GM18498 (cell line): Measurements from ENCODE around the gene C14orf180.

Experiments used
- ATAC-seq: cut with Tn5 transposase; IDR thresholded peaks from one replicate; pipeline ENCODE4 v1.9.1; 2021; ENCODE audit warnings: mild to moderate bottlenecking, moderate library complexity; ENCODE audit not compliant: unreplicated experiment

The C14orf180 gene

DNA sequence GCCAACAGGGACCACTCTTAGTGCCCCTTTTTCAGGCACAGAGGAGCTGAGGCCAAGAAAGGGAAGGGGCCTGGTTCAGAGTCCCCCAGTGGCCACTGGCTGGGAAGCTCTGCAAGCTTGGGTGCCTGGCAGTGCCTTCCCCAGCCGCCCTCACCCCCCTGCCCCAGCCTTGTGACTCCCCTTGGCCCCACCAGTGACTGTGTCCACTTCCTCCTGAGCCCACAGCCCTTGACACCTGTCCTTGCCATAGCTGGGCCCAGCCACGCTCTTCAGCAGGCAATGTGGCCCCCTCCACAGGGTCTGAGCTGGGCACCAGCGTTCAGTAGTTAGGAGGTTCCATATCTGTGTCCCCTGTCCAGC, 19.0 kb upstream of the C14orf180 start:
- ATAC-seq, result no peak

DNA sequence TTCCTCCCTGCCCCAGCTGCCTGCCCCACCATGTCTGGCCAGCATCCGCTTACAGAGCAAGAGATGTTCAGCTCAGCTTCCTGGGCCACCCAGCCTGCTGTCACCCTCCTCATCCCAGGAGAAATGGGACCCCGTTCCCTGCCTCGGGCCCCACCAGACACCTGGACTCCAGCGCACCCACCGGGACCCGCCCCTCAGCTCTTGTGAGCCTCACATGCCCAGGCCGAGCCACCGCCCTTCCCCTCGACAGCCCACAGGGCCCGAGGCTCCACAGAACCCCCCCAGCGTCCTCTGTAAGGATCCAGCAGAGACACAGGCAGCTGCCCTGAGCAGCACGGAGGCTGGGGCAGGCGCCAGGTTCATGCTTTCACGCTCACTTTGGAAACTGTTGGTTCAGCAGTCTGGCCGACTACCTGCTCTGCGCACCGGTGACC, 18.4 kb upstream of the C14orf180 start:
- ATAC-seq, result no peak

DNA sequence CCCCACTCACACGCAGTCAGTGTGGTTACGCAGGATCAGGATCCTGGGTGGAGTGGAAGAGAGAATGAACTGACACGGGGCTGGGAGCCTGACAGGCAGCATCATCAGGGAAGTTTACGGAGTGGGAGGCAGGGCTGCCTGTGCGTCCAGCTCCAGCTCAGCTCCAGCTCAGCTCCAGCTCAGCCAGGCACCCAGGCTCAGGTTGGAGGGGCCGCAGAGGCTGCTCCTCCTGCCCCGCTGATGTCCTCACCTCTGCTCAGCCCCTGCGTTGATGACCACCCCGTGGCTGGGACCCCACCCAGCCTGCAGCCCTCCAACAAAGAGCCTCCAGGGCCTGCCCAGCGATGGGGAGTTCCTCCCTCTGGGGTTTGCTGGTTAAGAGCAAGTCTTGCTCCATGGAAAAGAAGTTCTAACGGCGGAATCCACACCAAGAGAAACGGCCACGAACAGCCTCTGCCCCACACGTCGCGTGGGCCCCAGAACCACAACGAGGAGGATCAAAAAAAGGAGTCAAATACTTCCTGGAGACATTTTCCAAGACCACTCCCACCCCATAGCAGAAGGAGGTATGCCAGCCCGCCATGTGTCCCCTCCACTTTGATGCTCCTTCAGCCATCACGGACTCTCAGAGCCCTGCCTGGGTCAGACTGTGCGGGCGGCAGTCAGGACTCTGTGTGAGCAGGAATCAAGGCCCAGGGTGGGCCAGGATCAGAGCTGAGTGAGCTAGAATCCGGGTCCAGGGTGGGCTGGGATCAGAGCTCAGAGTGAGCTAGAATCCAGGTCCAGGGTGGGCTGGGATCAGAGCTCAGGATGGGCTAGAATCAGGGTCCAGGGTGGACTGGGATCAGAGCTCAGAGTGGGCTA, 17.7 kb upstream of the C14orf180 start:
- ATAC-seq, result no peak

DNA sequence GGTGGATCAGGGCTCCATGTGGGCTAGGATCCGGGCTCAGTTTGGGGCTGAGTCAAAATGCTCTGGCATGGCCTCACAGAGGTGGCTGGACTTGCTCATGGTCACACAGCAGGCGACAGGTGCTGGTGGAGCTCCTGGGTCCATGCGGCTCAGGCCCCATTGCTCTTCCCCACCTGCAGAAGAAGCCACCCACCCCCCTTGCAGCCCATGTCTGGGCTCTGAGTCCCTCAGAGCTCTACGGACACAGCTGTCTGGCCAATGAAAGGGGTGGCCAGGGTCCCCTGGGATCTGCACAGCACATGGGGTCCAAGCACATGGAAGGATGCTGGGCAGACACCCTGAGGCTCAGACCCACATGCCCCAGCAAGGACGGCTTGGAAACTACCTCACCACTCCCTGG, 17.0 kb upstream of the C14orf180 start:
- ATAC-seq, result no peak

DNA sequence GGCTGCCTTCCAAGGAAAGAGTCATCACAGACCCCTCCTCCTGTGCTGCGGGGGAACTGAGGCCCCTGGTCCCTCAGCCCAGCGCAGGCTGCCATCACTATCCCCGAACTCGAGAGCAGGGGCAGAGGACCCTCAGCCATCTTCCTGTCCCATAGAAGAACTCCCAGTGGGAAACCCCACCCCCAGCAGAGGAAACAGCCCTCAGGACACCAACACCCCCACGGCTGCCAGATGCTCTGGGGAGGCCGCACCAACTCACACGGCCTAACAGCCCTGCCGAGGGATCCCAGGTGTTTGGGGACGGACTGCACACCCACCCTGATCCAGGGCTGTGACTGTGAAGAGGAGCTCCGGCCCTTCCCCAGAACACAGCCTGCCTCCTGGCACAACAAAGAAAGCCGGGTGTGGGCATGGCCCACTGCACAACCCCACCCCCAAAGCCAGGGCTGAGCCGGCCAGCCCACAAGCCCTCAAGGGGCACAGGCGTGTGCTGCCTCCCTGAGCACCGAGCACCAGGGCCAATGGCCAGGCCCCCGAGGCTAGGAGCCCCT, 16.3 kb upstream of the C14orf180 start:
- no peak for ATAC-seq

DNA sequence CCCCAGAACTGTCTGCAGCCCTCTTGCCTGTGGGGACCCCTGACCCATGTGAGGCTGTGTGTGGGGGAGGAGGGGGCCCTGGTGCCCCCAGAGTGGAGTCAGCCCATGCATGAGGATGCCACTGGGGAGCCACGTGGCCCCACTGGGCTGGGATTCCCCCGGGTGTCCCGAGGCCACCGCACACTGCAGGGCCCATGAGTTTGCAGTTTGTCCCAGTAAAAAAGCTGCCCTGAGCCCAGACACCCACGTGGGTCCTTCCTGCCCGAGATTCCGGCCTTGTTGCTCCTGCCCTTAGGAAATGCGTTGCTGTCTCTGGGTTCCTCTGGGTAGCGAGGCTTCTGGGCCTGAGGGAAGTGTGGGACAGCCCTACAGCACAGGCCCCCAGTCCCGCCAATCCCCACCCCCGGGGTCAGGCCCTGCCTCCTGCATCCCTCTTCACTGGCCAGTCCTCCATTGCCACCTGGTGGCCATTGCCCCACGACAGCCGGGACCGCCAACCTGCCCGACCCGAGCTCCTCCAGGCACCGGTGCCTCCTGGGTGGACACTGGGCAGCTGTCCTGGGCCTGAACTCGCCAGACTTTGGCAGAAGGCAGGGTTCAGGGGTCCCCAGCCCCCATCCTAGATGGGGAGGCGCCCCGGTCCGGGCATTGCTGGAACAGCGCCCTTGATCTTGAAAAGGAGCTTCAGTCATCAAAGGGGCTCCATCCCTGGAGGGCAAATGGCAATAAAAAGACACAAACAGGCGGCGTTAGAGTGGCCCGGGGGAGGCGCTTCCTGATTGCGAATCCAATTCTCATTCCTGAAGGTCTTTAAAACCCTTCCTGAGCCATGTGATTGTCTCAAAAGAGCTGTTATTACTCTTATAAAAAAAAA, 15.6 kb upstream of the C14orf180 start:
- no peak for ATAC-seq

DNA sequence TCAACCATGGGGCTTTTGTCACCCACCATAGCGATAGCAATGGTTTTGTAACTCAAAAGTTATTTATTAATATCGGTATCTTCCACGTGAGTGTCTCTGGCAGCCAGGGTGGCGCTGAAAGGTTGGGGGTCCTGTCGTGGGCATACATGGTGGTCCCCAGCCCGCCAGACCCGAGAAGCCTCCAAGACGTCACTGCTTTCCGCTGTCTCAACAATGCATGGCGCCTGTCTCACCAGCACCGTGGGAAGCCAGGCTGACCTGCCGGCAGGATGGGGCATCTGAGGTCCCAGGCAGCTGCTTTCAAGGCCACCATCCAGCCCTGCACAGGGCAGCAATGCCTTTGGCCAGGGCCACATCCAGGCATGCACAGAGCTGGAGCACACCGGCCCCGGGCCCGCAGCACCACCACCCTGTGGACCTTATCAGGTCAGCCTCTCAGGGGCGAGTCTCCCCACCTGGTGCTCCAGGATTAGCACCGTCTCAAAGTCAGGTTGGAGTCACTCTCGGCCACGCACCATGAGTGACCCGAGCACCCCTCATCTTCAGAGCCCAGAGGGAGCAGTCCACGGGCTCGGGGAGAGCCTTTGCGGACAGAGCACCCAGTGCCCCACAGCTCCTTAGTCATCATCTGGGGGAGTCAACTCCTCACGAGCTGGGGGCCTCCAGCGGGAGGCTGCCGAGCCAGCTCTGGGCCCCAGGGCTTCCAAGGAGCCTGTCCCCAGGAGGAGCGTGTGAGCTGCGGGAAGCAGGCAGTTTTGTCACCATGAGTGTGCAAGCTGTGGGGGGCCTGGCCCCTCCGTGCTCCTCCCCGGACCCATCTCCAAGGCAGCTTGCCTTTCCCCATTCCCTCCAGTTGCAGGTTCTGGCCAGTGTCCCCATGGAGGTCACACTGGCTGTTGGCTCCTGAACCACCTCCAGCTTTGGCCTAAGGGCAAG, 14.6 kb upstream of the C14orf180 start:
- ATAC-seq, result no peak

DNA sequence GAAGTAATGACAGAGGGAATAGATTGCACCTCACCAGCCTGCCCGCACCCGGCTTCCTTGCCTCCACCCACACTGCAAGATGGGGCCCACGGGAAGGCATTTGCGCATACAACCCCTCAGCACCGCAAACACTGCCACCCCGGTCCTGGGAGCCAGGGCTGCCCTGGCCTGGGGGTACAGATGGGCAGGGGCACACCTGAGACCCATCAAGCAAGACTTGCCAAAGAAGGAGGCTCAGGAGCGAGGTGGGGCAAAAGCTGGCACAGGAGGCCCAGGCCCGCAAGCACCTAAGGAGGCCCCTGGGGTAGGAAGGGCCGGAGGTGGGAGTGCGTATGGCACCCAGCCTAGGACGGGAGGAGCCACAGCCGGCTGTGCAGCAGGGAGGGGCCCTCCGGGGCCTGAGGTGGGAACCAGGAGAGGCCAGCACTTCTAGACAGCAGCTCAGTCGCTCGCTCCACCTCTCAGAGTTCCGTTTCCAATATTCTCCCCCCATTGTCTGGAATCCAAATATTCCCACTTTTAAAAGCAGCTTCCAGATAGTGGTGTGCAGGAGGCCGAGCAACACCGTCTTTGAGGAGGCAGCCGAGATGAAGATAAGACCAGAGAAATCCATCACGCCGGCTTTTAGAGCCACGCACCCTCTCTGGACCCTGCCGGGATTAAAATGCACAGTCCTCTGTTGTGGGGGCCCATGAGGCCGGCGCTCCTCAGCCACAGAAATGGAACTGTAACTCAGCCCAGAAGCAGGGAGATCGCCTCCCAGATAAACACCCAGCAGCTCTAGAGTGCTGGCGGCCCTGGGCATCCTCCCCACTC, 12.2 kb upstream of the C14orf180 start:
- ATAC-seq, result no peak

DNA sequence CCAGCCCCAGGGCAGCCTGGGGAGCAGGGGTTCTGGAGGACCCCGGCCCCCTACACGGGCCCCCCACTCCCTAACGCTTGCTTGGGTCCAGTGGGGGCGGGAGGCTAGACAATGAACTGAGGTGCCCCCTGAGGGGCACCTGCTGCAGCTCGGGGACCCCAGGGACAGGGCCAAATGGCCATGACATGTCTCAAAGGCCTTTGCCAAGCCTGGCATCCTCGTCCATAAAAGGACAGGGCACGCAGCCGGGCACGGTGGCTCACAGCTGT, 11.7 kb upstream of the C14orf180 start:
- no peak for ATAC-seq

DNA sequence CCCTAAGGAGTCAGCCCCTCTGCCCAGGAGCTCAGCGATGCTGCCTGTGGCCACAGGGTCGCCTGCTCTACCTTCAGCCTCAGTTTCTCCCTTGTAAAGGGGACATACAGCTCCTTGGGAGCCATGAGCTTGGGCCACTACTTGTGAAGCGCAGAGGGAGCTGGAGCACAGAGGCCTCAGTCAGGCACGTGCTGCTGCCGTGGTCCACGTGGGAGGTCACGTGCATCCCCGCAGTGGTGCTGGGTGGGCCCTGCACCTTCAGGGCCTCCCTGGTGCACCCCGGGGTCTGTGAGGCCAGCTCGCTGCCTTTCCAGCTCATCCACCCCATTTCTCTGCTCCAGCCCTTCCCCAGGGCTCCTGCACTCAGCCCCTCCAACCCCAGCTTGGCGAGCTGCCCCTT, 10.9 kb upstream of the C14orf180 start:
- ATAC-seq, result no peak

DNA sequence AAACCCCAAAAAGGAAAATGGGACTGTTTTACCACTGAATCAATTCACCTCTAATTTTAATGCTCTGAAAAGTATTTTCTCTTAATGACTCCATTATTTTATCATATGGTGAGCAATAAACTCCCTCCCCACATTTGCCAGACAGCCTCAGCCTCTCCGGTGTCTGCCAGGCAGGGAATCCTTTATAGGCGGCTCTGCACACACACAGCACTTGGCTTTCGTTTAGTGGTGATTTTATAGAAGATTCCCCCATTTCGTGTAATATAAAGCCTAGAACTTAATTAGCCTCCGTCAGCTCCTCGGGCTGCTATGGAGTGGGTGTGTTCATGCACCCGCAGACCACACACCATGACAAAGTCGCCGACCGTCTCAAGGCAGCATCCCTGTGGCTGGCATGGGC, 10.1 kb upstream of the C14orf180 start:
- ATAC-seq, result no peak

DNA sequence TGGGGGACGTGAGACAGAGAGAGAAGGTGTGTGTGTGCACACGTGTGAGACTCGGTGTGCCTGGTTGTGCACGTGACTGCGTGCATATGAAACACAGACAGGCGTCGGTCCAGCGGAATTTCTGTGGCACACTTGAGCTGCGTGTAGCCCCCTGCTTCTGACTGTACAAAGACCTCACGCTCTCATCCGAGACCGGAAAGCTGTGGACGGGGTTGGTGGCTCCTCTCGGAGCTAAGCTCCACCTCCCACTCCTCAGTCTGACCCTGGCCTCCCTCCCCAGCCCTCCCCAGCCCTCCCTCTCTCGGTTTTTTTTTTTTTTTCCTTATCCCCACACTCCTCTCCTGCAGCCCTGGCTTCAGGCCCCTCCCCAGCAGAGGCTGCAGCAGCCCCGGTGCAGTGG, 8.3 kb upstream of the C14orf180 start:
- ATAC-seq, result no peak

DNA sequence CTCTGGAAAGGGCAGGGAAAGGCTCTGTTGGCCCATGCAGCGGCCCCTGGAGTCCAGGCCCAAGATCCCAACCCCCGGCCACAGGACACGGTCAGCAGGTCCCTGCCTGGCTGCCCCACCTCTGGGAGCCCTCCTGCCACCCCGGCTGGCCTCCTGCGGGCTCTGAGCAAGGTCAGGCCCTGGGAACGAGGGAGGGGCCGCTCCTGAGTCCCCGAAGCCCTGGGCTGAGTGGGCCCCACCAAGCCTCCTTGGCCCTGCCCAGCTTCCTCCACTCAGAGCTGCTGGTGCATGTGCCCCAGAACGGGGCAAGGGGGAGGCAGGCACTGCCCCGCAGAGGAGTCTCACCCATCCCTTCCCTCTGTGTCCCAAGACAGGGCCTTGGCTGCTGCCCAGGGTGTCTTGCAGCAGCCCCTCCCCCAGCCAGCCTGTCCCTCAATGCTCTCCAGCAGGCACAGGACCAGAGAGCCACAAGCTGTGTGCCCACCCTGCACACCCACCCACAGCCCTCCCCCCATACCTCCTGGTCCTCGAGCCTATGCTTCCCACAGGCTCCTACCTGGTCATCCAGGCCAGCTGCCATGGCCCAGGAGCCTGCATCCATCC, 7.4 kb upstream of the C14orf180 start:
- no peak for ATAC-seq

DNA sequence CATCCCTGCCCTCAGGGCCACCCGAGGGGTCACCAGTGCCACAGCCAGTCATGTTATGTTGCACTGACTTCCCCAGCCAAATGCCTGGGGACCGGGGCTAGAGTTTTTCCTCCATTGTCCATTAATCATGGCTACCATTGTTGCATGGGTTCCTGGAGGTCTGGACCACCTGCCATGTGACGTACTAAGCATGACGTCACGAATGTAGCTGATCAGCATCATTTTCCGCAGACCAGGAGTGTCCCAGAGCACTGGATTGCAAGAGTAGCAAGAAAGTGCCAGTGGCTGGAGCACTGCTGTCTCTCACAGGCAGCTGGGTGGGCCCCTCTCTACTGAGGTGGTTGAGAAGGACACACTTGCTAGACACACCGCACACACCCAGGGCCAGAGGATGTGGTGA, 6.9 kb upstream of the C14orf180 start:
- ATAC-seq, result no peak

DNA sequence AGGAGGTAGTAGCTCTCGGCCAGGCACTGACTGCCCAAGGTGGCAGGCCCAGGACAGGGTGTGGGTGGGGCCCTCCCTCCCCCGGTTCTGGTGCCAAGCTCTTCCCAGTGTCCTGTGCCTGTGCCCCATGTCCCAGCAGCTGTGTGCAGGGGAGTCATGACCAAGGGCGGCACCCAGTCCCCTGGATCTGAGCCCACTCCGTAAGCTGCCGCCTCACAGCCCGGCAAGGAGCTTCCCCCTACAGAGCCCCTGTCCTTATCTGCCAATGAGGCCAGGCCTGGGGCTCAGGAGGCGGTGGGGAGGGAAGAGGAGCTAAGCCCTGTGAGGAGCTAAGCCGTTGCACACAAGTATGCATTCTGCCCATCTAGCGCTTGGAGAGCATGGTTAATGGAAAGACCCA, 5.6 kb upstream of the C14orf180 start:
- ATAC-seq, result no peak

DNA sequence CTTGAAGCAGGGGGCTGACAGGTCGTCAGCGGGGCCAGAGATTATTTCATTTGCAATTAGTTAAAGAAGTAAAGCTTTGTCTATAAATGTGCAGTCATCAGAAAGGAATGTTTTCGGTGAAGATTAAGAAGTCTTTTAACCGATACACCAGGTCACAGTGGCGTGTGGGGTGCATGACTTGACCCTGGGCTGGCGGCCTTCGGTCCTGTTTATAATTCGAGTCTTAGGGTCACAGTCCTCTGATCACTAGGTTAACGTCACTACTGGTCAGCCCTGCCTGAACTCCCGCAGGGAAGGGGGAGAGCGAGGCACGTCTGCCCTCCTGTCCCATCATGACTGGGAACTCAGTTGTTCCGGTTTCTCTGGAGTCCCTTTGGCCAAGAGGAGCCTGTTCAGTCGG, 5.0 kb upstream of the C14orf180 start:
- ATAC-seq, result no peak

DNA sequence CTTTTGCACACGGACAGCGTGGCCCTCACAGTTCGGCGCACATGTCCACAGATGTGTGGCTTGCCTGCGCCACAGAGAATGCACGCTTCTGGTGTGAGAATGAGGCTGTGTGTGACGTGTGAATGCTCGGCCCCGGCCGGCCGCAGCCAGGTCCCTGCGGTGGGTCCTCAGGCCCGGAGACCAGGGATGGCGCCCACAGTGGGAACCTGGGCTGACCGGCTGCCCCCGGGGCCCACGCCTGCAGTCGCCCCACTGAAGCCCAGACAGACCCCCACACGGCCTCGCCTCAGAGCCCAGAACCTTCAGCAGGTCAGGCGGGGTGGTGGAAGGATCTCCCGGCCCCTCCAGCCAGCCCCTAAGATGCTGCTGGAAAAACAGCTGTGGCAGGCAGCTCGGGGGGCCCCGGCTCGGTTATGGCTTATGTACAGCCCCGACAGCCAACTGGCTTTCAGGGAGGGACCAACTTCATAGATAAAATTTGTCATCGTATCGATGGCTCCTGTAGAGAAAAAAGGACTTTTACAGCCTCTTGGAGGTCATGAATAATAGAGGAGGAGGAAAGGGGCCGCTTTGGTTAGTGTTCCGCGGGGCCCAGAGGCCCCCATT, 4.5 kb upstream of the C14orf180 start:
- ATAC-seq, result no peak

DNA sequence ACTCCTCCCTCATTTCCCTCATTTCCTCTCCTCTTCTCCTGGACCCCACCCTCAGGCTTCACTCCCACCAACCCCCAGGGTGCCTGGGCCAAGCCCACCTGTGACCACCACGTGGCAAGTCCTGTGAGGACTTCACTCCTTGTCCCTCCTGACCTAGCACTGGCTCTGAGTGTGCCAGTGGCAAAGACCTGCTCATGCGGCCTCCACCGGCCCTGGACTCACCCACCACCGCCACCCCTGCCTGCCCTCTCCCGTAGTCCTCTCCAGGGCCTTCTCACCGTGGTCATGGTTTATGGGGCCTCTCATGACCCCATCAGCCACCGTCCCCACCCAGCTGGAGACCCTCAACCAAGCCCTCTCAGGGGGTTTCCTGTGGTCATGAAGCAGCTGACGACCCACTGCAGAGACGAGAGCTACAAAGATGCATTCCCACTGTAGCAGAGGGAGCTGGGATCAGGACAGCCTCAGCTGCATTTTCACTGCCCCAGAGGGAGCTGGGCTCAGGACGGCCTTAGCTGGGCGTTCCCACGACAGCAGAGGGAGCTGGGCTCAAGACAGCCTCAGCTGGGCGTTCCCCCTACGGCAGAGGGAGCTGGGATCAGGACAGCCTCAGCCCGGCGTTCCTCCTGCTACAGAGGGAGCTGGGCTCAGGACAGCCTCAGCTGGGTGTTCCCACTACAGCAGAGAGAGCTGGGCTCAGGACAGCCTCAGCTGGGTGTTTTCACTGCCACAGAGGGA, 3.2 kb upstream of the C14orf180 start:
- no peak for ATAC-seq

DNA sequence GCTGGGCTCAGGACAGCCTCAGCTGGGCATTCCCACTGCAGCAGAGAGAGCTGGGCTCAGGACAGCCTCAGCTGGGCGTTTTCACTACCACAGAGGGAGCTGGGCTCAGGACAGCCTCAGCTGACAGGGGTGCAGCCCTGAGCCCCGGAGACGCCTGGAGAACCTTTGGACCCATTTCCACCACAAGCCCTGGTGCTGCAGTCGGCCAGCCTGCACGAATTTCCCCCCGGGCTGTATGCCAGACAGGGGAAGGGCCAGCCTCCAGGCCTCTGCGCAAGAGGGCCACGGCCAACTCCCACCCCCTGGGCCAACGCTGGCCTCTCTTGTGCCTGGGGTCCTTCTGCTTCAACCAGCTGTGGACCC, 2.6 kb upstream of the C14orf180 start:
- ATAC-seq, result no peak
